ENCODE results near the gene NEMF.
"Not testable (repeated sequence)": the region's sequence is repeated elsewhere in the genome, so short reads cannot be mapped to it uniquely, and the experiment has no call there.

Gene NEMF

GRCh38 chr14:49796025-49796424, 56.6 kb downstream of the NEMF start:
- DNase-seq = no peak

DNA sequence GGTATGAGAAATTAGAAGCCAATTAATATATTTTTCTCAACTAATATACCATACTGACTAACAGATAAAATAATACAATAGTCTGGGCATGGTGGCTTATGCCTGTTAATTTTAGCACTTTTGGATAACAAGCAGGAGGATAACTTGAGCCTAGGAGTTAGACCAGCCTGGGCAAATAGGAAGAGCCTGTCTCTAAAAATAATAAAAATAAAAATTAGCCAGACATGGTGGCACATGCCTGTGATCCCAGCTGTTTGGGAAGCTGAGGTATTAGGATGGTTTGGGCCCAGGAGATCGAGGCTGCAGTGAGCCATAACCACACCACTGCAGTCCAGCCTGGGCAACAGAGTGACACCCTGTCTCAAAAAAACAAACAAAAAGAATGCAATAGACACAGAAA, 60.0 kb downstream of the NEMF start:
- no peak for DNase-seq

DNA sequence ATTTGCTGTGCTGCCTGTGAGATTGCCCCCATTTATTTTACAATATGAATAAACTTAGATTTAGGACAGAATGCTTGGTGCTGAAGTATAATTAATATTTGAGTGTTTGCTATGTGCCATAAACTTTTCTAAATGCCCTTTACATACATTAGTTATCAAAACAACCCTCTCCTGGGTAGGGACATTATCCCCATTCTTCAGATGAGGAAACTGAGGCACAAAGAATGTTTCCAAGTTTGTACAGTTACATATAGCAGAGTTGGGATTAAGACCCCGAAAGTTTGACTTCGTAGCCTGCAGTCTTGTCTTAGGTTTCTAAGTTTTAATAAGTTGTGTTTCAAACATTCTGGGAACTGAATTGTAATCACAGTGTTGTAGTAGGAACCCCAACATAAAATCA, 66.3 kb downstream of the NEMF start:
- no peak for DNase-seq

DNA sequence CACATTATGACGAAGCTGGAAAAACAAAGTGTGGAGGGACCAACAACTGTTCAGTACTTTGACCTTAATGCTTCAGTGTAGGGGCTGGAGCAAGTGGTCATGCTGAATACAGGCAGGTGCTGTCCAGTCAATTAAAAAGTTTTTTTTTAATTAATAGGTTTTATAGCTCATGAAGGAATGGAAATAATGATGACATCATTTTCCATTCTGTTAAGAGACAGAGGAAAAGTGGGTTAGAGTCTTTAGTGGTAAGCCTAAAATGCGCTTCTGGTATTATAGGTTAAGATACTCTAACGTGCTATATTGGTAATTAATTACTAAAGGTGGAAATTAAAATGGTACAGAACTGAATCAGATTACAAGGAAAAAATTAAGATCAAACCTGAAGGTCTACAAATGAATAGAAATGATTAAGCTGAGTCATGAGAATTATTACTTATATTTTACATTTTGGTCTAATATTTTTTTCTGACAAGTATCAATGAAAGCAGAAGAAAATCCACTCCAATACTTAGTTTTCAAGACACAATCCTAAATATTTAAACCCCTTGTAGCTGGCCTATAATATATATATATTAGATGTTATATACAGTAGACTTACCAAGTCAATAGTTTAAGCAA, 69.1 kb downstream of the NEMF start:
- no peak for DNase-seq

GRCh38 chr14:49781040-49781439, 71.5 kb downstream of the NEMF start:
- not testable (repeated sequence) for DNase-seq

DNA sequence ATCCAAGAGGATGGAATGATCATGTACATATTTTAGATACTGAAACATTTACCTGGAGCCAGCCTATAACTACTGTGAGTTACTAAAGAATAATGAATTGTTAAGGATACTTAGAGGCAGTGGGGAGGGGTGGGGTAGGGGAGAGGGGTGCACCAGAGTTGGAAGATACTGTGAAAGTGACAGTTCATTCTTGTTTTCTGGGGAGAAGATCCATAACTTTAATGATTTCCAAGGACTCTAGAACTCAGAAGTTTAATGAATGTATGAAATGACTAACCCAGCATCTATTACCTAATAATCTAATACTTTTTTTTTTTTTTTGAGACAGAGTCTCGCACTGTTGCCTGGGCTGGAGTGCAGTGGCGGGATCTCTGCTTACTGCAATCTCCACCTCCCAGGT, 74.2 kb downstream of the NEMF start:
- no peak for DNase-seq

DNA sequence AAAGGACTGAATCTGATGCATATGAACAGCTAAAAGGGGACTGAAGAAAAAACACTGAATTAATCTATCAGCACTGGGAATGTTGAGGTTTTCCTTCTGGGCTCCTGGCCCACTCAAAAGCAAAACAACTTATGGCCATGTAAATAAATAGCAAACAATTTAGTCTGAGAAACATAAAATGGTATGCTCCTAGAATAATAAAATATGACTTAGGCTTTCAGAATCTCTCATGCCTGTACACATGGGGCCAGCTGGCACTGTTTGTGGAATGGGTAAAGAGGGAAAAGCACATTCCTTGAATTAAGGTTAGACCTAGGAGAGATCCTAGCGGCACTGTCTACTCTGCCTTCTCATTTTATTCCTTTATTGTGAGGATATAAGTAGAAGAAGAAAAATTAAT, 78.5 kb downstream of the NEMF start:
- DNase-seq = no peak

DNA sequence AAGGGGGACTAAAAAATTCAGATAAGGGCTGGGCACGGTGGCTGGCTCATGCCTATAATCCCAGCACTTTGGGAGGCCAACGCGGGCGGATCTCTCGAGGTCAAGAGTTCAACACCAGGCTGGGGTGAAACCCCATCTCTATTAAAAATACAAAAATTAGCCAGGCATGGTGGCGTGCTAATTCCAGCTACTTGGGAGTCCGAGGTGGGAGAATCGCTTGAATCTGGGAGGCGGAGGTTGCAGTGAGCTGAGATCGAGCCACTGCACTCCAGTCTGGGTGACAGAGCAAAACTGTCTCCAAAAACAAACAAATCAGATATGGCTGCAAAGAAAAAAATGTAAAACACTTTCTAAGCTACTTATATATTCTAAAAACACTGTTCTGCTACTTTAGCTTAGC, 80.9 kb downstream of the NEMF start:
- not testable (repeated sequence) for DNase-seq

DNA sequence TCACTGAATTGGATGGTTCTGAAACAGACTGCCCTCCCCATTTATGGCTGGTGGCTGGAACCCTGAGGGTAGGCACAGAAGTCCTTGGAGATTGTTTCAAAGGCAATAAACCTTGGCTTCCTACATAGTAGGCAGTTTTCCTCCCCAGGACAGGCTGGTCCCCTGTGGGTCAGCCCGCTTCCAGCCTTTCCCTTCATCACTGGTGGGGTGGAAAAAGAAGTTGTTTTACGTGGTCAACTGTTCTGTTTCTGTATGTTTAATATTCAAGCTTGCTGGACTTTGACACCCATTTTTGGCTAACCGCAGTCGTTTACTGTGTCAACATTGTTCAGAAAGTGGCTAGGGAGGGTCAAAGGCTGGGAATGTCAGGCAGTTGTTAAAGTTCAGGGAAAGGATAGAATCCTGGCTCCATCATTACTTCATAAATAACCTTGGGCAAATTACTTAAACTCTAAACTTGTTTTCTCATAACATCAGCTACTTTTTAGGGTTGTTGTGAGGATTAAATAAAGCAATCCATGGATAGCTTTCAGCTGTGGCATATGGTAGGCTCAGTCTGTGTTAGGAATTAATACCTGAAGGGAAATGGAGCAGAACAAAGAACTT, 82.3 kb downstream of the NEMF start:
- no peak for DNase-seq

DNA sequence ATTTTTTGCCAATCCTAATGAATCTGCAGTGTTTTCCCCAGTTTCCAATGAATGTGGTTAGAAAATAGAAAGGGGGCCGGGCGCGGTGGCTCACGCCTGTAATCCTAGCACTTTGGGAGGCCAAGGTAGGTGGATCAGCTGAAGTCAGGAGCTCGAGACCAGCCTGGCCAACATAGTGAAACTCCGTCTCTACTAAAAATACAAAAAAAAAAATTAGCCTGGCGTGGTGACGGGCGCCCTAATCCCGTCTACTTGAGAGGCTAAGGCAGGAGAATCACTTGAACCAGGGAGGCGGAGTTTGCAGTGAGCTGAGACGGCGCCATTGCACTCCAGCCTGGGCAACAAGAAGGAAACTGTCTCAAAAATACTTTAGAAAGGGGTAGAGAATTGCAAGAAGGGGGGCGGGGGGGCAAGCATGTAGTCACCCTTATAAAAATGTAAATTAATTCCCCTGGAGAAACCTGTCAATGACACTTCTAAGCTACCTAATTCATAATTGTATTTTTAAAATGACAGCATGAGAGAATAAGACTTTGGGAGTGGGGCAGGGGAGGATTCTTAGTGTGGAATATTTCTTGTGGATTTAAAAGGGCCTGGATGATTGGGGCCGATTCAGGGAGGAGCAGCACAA, 82.9 kb downstream of the NEMF start:
- no peak for DNase-seq

GRCh38 chr14:49769171-49769570, 83.4 kb downstream of the NEMF start:
- no peak for DNase-seq

DNA sequence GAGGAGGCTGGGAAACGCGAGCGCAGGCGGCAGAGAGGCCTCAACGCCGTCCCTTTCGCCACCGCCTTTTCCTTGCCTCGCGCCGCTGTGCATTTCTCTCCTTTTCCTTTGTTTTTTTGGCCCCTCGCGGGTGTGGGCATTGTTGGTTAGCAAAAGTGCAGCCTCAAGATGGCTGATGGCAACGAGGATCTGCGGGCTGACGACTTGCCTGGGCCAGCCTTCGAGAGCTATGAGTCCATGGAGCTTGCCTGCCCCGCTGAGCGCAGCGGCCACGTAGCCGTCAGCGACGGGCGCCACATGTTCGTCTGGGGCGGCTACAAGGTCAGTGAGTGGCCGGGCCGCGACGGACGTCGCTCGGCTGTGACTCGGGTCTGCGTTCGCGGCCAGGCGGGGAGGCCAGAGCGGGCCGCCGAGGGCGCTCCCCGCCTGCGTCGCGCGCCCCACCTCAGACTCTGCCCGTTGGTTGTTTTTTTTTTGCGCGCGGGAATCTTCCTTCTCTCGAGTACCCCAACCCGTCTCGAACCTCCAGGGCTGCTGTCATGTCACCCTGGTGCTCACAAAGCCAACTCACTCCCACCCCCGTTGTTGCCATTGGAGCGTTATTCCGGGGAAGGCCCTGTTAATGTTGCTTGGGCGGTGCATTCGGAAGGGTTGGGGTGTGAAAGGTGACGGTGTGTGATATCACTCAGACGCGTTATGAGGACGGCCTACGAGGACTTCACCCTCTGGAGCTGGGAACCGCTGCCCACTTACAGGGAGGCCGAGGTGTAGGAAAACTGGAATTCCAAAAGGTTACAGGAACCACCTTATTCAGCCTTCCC, 84.1 kb downstream of the NEMF start:
- peak; percentile 57 for DNase-seq

- DNase-seq = peak; percentile 85
These were observed 84.9 kb downstream of the NEMF start, which contains the start of gene KLHDC2 for GRCh38 chr14:49767571-49768300. TSS of gene KLHDC2 (plus strand) at chr14:49768153. CDS start at chr14:49768469, 316 bp downstream.

DNA sequence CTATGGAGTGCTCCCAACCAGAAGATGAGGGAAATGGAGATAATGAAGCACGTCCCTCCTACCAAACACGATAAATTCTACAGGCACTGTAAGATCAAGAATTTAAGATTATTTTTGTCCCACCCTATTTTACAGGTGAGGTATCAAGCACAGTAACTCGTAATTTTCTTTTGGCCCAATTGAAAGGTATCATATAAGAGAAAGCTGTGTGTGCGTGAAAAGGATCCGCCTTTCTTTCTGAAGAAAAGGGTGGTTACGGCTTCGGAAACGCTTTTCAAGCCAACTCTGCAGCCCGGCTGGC, 85.4 kb downstream of the NEMF start:
- no peak for DNase-seq

- DNase-seq = no peak
These were observed 85.7 kb downstream of the NEMF start for GRCh38 chr14:49766839-49767238.

- DNase-seq = no peak
These were observed 90.6 kb downstream of the NEMF start for GRCh38 chr14:49761839-49762551.

- DNase-seq = no peak
These were observed 97.2 kb downstream of the NEMF start for GRCh38 chr14:49755378-49755777.

DNA sequence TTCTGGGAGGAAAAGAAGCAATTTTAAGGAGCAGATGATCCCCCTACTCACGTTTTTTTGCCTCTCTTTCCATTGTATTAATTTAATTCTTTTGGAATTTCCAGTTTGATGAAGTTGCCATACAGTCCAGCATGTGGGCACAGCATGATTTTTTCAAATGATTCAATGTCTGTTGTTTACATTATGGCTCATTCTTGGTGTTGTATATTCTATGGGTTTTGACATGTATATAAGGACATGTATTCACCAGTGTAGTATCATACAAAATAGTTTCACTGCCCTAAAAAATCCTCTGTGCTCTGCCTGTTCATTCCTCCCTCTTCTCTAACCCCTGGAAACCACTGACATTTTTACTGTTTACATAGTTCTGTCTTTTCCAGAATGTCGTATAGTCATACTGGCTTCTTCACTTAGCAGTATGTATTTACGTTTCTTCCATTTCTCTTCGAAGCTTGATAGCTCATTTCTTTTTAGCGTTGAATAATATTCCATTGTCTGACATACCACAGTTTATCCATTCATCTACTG, 98.0 kb downstream of the NEMF start:
- no peak for DNase-seq

DNA sequence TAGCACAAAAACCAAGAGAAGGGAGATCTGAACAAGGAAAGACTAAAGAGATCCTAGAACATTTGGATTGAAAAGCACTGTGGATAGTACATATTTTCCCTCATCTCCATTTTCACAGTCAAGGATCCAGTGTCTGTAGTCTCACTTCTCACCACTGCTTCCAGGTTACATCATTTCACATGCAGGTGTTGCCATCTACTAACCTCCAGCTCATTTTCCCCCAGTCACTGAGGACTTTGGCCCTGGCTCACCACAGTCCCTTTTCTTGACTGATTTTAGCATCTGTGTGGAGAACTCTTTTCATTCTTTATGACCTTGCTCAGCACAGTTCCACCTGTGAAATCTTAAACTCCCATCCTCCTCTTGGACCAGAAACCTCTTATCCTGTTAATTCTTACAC, 106.1 kb downstream of the NEMF start:
- not testable (repeated sequence) for DNase-seq

GRCh38 chr14:49745191-49745590, 107.4 kb downstream of the NEMF start:
- DNase-seq = no peak

- DNase-seq = not testable (repeated sequence)
These were observed 116.9 kb downstream of the NEMF start for GRCh38 chr14:49735669-49736068.

GRCh38 chr14:49733836-49734235, 118.8 kb downstream of the NEMF start:
- no peak for DNase-seq
